ENCODE measurements around the gene C11orf86.

DNA sequence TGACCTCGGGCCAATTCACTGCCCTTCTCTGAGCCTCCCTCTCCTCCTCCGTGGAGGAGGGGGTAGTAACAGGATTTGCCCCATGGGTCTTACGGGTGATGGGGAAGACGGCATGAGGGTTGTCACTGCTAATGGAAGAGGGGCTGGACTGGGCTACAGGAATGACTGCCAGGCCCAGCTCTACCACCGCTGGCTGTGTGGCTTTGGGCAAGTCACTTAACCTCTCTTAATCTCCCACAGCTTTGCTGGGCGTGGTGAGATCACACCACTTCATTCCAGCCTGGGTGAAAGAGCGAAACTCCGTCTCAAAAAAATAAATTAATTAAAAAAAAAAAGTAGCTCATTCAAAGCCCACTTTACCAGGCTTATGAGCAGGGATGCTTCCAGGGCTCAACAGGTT, 50.6 kb downstream of the C11orf86 start:
- TF ChIP-seq EZH2phosphoT487 (IDR thresholded peaks at IDR 0.05; ENCODE audit: low read depth): no peak
- TF ChIP-seq, protein P1, sequence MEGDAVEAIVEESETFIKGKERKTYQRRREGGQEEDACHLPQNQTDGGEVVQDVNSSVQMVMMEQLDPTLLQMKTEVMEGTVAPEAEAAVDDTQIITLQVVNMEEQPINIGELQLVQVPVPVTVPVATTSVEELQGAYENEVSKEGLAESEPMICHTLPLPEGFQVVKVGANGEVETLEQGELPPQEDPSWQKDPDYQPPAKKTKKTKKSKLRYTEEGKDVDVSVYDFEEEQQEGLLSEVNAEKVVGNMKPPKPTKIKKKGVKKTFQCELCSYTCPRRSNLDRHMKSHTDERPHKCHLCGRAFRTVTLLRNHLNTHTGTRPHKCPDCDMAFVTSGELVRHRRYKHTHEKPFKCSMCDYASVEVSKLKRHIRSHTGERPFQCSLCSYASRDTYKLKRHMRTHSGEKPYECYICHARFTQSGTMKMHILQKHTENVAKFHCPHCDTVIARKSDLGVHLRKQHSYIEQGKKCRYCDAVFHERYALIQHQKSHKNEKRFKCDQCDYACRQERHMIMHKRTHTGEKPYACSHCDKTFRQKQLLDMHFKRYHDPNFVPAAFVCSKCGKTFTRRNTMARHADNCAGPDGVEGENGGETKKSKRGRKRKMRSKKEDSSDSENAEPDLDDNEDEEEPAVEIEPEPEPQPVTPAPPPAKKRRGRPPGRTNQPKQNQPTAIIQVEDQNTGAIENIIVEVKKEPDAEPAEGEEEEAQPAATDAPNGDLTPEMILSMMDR (IDR thresholded peaks at IDR 0.05; ENCODE audit: low read depth, low read length): no peak

Data from OCI-LY3 (cell line).